Stimulated activated CD8-positive, alpha-beta memory T cell treated with anti-CD3 and anti-CD28 coated beads, Interleukin-4, amount 100 ng/mL, for 48 hours (primary cell): ENCODE measurements around the gene PROB1.
"Not testable (repeated sequence)": the region's sequence is repeated elsewhere in the genome, so short reads cannot be mapped to it uniquely, and the experiment has no call there.

Experiments used
- DNase-seq: peaks from one replicate; pipeline ENCODE4 v3.0.0-alpha.2; 2020

Gene PROB1

GRCh38 chr5:139391570-139392323 is 3.2 kb downstream of the PROB1 start:
- DNase-seq = peak; percentile 53

DNA sequence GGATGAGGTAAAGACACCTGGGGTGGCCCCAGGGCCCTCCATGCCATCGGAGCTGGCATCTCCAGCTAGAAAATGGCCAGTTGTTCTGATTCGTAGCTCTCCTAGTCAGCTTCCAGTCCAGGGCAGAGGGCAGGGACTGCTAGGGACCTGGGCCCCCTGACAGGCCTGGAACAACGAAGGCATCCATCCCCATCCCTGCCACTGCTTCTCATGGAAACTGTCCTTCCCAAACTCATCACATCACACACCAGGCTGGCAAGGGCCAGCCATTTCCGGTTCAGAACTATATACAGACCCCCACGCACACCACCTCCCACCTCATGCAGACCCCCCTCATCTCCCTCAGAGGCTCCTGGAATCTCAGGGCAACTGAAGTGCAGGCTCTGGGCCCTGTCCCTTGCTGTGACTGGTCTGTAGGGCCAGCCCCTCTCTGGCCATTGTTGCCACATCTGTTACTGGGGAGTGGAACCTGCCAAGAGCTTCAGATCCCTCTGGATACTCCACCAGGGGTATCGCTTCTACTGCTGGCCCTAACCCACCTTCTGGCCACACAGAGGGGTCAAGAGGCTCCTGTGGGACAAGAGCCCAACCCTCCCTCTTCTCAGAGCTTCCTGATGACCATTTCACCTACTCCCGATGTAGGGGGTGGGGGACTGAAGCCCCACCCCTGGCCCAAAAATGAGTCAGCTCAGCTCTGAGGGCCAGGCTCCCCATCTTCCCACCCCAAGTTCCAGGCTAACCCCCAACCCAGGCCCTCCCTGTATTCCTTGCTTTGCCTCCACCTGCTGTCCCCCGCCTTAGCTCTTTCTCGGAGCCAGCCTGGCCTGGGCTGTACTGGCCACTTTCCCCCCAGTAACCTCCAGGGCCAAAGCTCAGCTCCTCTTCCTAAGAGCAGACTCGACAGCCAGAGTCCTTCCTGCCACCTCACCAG is 4.0 kb downstream of the PROB1 start:
- DNase-seq = no peak

DNA sequence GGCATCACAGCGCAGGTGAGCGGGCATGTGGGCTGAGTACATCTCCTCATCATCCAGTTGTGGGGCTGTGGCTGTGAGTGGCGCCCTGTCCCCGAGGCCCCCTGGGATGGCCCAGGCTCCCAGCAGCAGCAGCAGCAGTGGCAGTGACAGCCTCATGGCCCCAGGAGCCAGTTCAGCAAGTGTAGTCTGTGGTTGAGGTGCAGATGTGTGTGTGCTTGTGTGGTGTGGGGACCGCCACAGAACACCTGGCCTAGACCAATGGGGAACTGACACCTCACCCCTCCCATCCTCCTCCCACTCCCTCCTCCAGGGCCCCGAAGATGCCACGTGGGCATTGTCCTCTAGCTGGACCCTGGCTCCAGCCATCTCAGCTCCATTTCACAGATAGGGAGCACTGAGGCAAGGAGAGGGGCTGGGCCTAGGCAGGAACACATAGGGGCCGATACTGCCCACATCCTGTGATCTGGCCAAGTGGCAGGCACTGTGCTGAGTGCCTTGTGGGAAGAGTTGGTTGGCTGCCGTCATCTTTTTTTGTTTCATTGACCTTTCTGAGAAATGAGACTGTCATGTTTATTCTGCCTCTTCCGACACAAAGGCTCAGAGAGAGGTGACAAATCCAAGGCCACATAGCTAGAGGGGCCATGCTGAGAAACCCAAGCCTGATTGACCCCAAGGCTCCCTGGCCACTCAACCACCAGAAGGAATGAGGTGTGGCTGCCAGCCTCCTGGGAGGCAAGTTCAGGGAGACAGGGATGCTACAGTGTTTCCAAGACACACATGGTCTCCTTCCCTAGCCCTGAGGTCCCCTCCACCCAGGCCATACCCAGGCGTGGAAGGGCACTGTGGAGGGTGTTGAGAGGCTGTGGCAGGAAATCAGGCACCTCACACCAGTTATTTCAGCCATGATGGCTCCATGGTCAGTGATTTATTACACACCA is 4.9 kb downstream of the PROB1 start, which contains the start of gene MZB1:
MZB1 (minus strand) TSS at position 213 of the 938 bp plus-strand sequence; CDS start at position 156, 57 bp downstream.
- peak; percentile 83 for DNase-seq

- no peak for DNase-seq
Observed at GRCh38 chr5:139388198-139388821, 6.6 kb downstream of the PROB1 start.

DNA sequence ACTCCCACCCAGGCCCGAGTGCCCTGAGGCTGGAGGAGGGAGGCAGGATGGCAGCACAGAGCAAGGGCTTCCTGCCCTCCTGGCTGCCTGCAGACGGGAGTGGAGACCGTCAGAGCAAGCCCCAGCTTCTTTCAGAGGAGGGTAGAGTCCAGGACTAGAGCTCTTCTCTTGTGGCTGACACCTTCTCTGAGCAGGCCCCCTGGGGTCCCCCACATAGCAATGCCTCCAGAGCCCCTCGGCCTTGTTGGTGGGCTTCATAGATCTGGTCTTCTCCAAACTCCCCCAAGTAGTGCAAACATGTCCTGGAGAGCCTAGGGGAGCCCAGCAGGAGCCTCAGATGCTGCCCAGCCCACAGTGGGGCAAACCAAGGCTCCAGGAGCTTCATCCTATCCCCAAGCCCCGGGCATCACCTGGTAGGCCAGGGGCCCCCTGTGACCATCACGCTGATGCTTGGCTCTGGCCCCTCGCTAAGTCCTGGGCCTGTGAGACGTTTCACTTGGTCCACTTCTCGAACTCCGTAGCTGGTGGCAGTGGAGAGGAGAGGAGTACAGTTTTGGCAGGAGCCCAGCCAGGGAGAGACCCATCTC is 7.2 kb downstream of the PROB1 start:
- no peak for DNase-seq

DNA sequence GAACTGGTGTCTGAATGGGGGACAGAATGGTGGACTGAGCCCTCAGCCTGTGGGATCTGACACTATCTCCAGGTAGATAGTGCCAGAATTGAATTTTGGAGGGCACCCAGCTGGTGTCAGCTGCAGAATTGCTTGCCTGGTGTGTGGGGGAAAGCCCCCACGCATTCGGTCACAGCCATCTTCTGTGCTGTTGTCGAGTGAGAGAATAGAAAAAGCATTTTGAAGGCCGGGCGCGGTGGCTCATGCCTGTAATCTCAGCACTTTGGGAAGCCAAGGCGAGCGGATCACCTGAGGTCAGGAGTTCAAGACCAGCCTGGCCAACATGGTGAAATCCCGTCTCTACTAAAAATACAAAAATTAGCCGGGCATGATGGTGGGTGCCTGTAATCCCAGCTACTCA is 7.9 kb downstream of the PROB1 start:
- DNase-seq = not testable (repeated sequence)

- DNase-seq = no peak
Observed at GRCh38 chr5:139386050-139386438, 8.9 kb downstream of the PROB1 start.

DNA sequence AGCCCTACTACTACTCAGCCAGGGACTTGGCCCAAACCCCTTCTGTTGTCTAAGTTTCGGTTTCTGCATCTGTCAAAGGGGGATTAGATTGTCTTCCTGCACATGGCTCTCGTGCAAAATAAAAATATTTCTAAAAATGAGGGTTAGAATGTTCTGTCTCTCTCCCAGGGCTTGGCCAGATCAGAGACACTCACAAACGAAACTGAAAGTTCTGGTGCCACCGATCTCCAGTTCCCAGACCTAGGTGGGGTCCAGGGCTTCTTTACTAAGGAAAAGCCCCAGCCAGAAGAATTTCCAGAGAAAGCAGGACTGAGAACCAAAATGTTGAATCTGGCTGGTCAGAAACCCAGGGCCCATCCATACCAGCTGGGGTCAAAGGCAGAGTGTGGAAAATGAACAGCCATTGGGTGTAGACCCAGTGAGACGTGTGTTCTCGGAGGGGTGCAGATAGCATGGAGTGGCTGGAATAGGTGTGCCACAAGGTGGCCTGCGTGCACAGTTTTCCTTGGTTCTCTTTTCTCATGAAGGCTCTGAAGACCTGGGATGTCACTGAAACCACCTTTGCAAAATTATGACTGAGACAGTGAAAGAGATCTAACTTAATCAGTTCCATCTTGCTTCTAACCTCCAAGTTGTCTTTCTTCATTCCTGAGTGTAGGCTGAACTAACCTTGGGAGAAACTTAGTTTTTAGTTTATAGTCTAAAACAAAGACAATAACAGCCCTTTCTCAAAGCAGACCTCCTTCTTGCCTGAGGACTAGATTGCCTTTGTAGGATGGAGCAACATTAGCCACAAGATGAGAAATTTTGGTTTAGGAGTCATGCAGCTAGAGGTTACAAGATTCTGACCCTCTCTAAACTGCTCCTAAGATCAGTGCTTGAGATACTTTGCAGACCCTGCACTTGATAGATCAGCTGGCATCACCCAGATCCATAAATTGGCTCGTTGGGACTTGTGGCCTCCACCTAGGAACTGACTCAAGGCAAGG is 9.5 kb downstream of the PROB1 start:
- no peak for DNase-seq

DNA sequence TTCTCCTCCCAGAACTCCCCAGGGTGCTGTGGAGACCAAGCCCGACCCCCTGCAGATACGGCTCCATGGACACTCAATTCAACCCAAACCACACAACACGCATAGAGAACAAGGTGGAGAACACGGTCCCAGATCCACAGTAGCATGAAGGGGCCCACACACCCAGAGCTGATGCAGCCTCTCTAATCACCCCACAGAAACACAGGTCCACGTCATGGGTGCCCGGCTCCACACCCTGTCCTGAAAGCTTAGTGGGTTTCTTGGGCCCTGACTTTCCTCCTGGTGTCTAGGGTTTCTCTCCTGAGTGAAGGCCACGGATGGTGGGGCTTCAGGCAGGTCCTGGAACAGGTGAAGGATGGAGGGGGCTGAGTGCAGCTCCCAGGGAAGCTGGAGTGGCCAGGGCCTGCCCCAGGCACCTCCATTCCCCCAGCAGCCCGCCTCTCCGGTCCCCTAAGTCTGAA is 10.3 kb downstream of the PROB1 start:
- DNase-seq = no peak

- DNase-seq = no peak
Observed at GRCh38 chr5:139383993-139384590, 10.8 kb downstream of the PROB1 start.

DNA sequence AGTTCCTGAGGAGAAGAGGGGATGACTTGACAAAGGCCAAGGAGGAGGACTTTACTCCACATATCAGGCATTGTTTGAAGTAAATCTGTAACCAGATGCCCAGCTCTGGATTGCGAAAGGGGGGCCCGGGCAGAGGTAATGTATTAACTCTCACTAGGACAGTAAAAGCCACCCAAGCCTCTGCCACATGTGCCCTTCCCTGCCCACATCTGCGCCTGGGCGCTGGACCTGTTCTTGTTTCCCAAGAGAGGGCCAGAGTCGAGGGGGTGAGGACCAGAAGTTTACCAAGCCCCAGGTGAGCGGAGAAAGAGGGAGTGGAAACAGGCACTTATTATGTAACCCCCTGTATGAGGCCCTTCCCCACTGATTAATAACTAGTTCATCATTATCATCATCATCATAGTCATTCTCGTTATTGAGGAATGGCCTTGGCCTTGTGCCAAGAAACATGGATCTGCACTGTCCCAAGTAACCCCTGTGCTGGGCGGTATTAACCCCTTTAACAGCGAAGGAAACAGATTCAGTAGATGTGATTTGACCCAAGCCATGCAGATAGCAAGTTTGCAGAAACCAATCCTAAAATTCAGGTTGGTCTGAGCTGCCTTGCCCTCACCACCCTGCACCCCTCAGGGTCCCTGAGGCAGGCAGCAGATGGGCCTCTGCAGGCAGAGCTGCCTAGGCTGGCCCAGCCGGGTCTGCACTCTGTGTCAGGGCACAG is 11.5 kb downstream of the PROB1 start, which contains the start of gene SLC23A1:
SLC23A1 (minus strand) TSS at position 23 of the 718 bp plus-strand sequence. CDS start 44 bp downstream, outside the sequence.
- DNase-seq = no peak

DNA sequence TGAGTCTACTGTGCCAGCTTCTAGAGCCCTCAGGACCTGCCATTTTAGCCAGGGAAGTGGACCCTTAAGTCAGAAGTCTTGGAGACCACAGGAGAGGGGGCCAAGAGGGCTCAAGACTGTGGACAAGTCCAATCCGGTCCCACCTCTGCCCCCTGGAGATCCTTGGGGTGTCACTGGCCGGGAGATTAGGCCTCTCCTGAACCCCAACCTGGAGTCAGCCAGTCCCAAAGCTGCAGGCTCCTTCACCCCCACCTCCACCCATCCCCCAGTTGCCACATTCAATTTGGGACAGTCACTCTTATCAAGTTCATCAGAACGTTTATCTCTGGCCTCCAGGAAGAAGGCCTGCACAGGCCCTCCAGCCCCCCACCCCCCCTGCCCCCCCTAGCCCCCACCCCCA is 12.1 kb downstream of the PROB1 start:
- no peak for DNase-seq

- no peak for DNase-seq
Observed at GRCh38 chr5:139381837-139382761, 12.8 kb downstream of the PROB1 start.

DNA sequence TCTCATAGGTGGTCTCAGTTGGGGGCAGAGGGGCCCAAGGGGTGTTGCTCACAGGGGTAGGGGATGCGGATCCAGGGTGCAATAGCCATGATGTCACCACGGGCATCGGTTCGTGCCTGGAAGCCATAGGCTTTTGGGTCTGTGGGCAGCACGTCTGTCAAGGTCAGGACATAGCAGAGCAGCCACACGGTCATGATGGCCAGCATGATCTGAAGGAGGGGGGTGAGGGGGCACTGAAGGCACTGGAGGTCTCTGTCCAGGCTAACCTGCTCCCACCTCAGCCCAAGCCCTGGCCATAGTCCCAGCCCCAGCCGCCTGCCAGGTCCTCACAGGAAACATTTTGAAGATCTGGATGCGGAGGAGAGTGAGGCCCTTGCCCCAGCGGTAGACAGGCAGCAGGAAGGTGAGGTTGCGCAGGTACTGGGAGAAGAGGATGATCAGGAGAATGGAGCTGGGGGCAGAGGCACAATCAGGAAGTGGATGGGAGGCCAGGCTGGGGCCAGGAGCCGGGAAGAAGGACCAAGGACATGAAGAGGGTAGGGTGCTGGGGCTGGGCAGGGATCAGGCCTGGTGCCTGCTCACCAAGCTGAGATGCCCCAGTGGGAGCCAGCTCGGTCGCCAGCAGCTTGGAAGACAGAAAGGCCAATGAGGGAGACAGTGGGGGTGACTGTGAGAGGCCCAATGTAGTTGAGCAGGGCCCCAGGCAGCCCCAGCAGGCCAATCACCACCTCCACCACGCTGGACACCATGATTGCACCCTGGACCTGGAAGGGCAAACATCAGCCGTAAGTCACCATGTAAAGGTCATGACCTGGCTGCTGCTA is 15.1 kb downstream of the PROB1 start:
- no peak for DNase-seq

- no peak for DNase-seq
Observed at GRCh38 chr5:139378941-139379361, 16.0 kb downstream of the PROB1 start.

- DNase-seq = no peak
Observed at GRCh38 chr5:139378101-139378825, 16.6 kb downstream of the PROB1 start.
